Activated naive CD8-positive, alpha-beta T cell (primary cell): ENCODE measurements around the gene STUM.
A peak's percentile ranks its signal among the peaks of the same experiment; 100 is the strongest.
"Not testable (repeated sequence)": the region's sequence is repeated elsewhere in the genome, so short reads cannot be mapped to it uniquely, and the experiment has no call there.

ENCODE experiments used
- H3K27ac Mint-ChIP-seq: one replicate; pipeline ENCODE4 v1.8.0; 2021; ENCODE audit warnings: mixed read lengths
- H3K27me3 Mint-ChIP-seq: one replicate; pipeline ENCODE4 v1.8.0; 2021; ENCODE audit warnings: mixed read lengths
- H3K36me3 Mint-ChIP-seq: one replicate; pipeline ENCODE4 v1.8.0; 2021; ENCODE audit warnings: mixed read lengths
- H3K4me1 Mint-ChIP-seq: one replicate; pipeline ENCODE4 v1.8.0; 2021; ENCODE audit warnings: low read depth, mixed read lengths
- H3K4me3 Mint-ChIP-seq: one replicate; pipeline ENCODE4 v1.8.0; 2021; ENCODE audit warnings: mild to moderate bottlenecking, mixed read lengths
- H3K9me3 Mint-ChIP-seq: one replicate; pipeline ENCODE4 v1.8.0; 2021; ENCODE audit warnings: low read depth, mixed read lengths

The STUM gene

GRCh38 chr1:226548256-226549093, at the start of gene STUM:
STUM (plus strand) TSS chr1:226548764; CDS start chr1:226548905, 141 bp downstream.
- Mint-ChIP-seq H3K27me3 (peaks cover 10% of the 10 kb centered on the region), H3K4me1 (peaks cover 16% of the 10 kb centered on the region), H3K4me3 (peak within 1 kb of the TSS; percentile 75), H3K9me3 (no peaks in the 10 kb centered on the region), H3K27ac (no peak within 1 kb of the TSS), H3K36me3 (no peaks in the 10 kb centered on the region)

- H3K36me3 Mint-ChIP-seq, H3K27me3 Mint-ChIP-seq, H3K4me1 Mint-ChIP-seq, H3K4me3 Mint-ChIP-seq, H3K9me3 Mint-ChIP-seq, H3K27ac Mint-ChIP-seq: not testable (repeated sequence)
Observed at GRCh38 chr1:226499699-226500098, 48.9 kb upstream of the STUM start.

GRCh38 chr1:226506021-226506420, 42.5 kb upstream of the STUM start:
- no peaks in the 10 kb centered on the region for H3K4me1 Mint-ChIP-seq
- H3K4me3 Mint-ChIP-seq: no peak overlapping the region
- no peak overlapping the region for H3K27ac Mint-ChIP-seq
- H3K36me3 Mint-ChIP-seq: no peaks in the 10 kb centered on the region
- H3K9me3 Mint-ChIP-seq: no peaks in the 10 kb centered on the region
- peaks cover 14% of the 10 kb centered on the region for H3K27me3 Mint-ChIP-seq

- Mint-ChIP-seq H3K9me3 (no peaks in the 10 kb centered on the region), H3K36me3 (no peaks in the 10 kb centered on the region), H3K4me1 (no peaks in the 10 kb centered on the region), H3K4me3 (no peak overlapping the region), H3K27me3 (peaks cover 14% of the 10 kb centered on the region), H3K27ac (no peak overlapping the region)
Observed at GRCh38 chr1:226506921-226507320, 41.6 kb upstream of the STUM start.

- Mint-ChIP-seq H3K36me3 (no peaks in the 10 kb centered on the region), H3K4me3 (no peak overlapping the region), H3K27ac (no peak overlapping the region), H3K9me3 (no peaks in the 10 kb centered on the region), H3K4me1 (no peaks in the 10 kb centered on the region), H3K27me3 (peaks cover 14% of the 10 kb centered on the region)
Observed at GRCh38 chr1:226510453-226510852, 38.1 kb upstream of the STUM start.

- H3K9me3 Mint-ChIP-seq: no peaks in the 10 kb centered on the region
- no peaks in the 10 kb centered on the region for H3K4me1 Mint-ChIP-seq
- no peak overlapping the region for H3K27ac Mint-ChIP-seq
- H3K36me3 Mint-ChIP-seq: no peaks in the 10 kb centered on the region
- H3K4me3 Mint-ChIP-seq: no peak overlapping the region
- H3K27me3 Mint-ChIP-seq: peaks cover 14% of the 10 kb centered on the region
Observed at GRCh38 chr1:226511296-226511695, 37.3 kb upstream of the STUM start.

- Mint-ChIP-seq H3K27ac (no peak overlapping the region), H3K9me3 (no peaks in the 10 kb centered on the region), H3K27me3 (peaks cover 12% of the 10 kb centered on the region), H3K4me1 (no peaks in the 10 kb centered on the region), H3K4me3 (no peak overlapping the region), H3K36me3 (no peaks in the 10 kb centered on the region)
Observed at GRCh38 chr1:226512076-226512728, 36.4 kb upstream of the STUM start.

GRCh38 chr1:226518375-226518774, 30.2 kb upstream of the STUM start:
- no peak overlapping the region for H3K4me3 Mint-ChIP-seq
- H3K27ac Mint-ChIP-seq: no peak overlapping the region
- H3K4me1 Mint-ChIP-seq: no peaks in the 10 kb centered on the region
- peaks cover 1% of the 10 kb centered on the region for H3K27me3 Mint-ChIP-seq
- no peaks in the 10 kb centered on the region for H3K9me3 Mint-ChIP-seq
- no peaks in the 10 kb centered on the region for H3K36me3 Mint-ChIP-seq

- Mint-ChIP-seq H3K27me3 (peaks cover 1% of the 10 kb centered on the region), H3K27ac (no peak overlapping the region), H3K4me1 (no peaks in the 10 kb centered on the region), H3K36me3 (no peaks in the 10 kb centered on the region), H3K4me3 (no peak overlapping the region), H3K9me3 (no peaks in the 10 kb centered on the region)
Observed at GRCh38 chr1:226519135-226519534, 29.4 kb upstream of the STUM start.

GRCh38 chr1:226519716-226520598, 28.6 kb upstream of the STUM start:
- peaks cover 5% of the 10 kb centered on the region for H3K36me3 Mint-ChIP-seq
- no peak overlapping the region for H3K27ac Mint-ChIP-seq
- H3K27me3 Mint-ChIP-seq: peaks cover 4% of the 10 kb centered on the region
- no peaks in the 10 kb centered on the region for H3K9me3 Mint-ChIP-seq
- H3K4me3 Mint-ChIP-seq: no peak overlapping the region
- no peaks in the 10 kb centered on the region for H3K4me1 Mint-ChIP-seq

GRCh38 chr1:226520640-226521355, 27.8 kb upstream of the STUM start:
- H3K27ac Mint-ChIP-seq: no peak overlapping the region
- no peaks in the 10 kb centered on the region for H3K4me1 Mint-ChIP-seq
- H3K9me3 Mint-ChIP-seq: no peaks in the 10 kb centered on the region
- H3K27me3 Mint-ChIP-seq: peaks cover 4% of the 10 kb centered on the region
- no peak overlapping the region for H3K4me3 Mint-ChIP-seq
- H3K36me3 Mint-ChIP-seq: peaks cover 5% of the 10 kb centered on the region

GRCh38 chr1:226523646-226524406, 24.7 kb upstream of the STUM start:
- H3K4me3 Mint-ChIP-seq: no peak overlapping the region
- no peaks in the 10 kb centered on the region for H3K9me3 Mint-ChIP-seq
- peaks cover 5% of the 10 kb centered on the region for H3K36me3 Mint-ChIP-seq
- H3K27me3 Mint-ChIP-seq: peaks cover 4% of the 10 kb centered on the region
- H3K4me1 Mint-ChIP-seq: no peaks in the 10 kb centered on the region
- H3K27ac Mint-ChIP-seq: no peak overlapping the region

GRCh38 chr1:226524547-226524946, 24.0 kb upstream of the STUM start:
- H3K27ac Mint-ChIP-seq: no peak overlapping the region

GRCh38 chr1:226525750-226526149, 22.8 kb upstream of the STUM start:
- Mint-ChIP-seq H3K27me3 (peaks cover 4% of the 10 kb centered on the region), H3K4me3 (no peak overlapping the region)

More at GRCh38 chr1:226524547-226524946, 24.0 kb upstream of the STUM start:
- Mint-ChIP-seq H3K4me3 (no peak overlapping the region), H3K9me3 (no peaks in the 10 kb centered on the region), H3K4me1 (no peaks in the 10 kb centered on the region), H3K27me3 (peaks cover 4% of the 10 kb centered on the region), H3K36me3 (peaks cover 5% of the 10 kb centered on the region)

More at GRCh38 chr1:226525750-226526149, 22.8 kb upstream of the STUM start:
- H3K4me1 Mint-ChIP-seq: no peaks in the 10 kb centered on the region
- no peaks in the 10 kb centered on the region for H3K9me3 Mint-ChIP-seq
- H3K27ac Mint-ChIP-seq: no peak overlapping the region
- peaks cover 5% of the 10 kb centered on the region for H3K36me3 Mint-ChIP-seq
